ENCODE measurements around the gene ZNF467.

Gene ZNF467

GRCh38 chr7:149764481-149765398 is 8.6 kb downstream of the ZNF467 start:
- H3K4me1 ChIP-seq (ENCODE audit: control insufficient read depth, insufficient read depth, low read length): no peaks in the 10 kb centered on the region
- H3K4me2 ChIP-seq (ENCODE audit: low read length): no peak overlapping the region
- H3K27me3 ChIP-seq (ENCODE audit: control insufficient read depth, insufficient read depth, low read length): peaks cover 94% of the 10 kb centered on the region
- H3K36me3 ChIP-seq (ENCODE audit: insufficient read depth, low read length): no peaks in the 10 kb centered on the region
- H3K4me3 ChIP-seq (ENCODE audit: low read length): no peak overlapping the region
- no peaks in the 10 kb centered on the region for H3K9me3 ChIP-seq (replicated peaks; ENCODE audit: low read length)
- H3K9ac ChIP-seq (ENCODE audit: low read depth, low read length): no peak overlapping the region

- no peak overlapping the region for H3K4me2 ChIP-seq (ENCODE audit: low read length)
- peaks cover 90% of the 10 kb centered on the region for H3K27me3 ChIP-seq (ENCODE audit: control insufficient read depth, insufficient read depth, low read length)
- H3K4me1 ChIP-seq (ENCODE audit: control insufficient read depth, insufficient read depth, low read length): no peaks in the 10 kb centered on the region
- no peaks in the 10 kb centered on the region for H3K36me3 ChIP-seq (ENCODE audit: insufficient read depth, low read length)
- H3K9ac ChIP-seq (ENCODE audit: low read depth, low read length): no peak overlapping the region
- no peaks in the 10 kb centered on the region for H3K9me3 ChIP-seq (replicated peaks; ENCODE audit: low read length)
- no peak overlapping the region for H3K4me3 ChIP-seq (ENCODE audit: low read length)
These were observed 9.7 kb downstream of the ZNF467 start for GRCh38 chr7:149763563-149764240.

GRCh38 chr7:149762610-149763009 is 10.8 kb downstream of the ZNF467 start:
- Histone ChIP-seq H3K4me2 (ENCODE audit: low read length) (no peak overlapping the region), H3K9ac (ENCODE audit: low read depth, low read length) (no peak overlapping the region), H3K9me3 (replicated peaks; ENCODE audit: low read length) (no peaks in the 10 kb centered on the region), H3K36me3 (ENCODE audit: insufficient read depth, low read length) (no peaks in the 10 kb centered on the region), H3K4me1 (ENCODE audit: control insufficient read depth, insufficient read depth, low read length) (no peaks in the 10 kb centered on the region), H3K4me3 (ENCODE audit: low read length) (no peak overlapping the region), H3K27me3 (ENCODE audit: control insufficient read depth, insufficient read depth, low read length) (peaks cover 80% of the 10 kb centered on the region)

GRCh38 chr7:149762089-149762488 is 11.3 kb downstream of the ZNF467 start:
- peaks cover 77% of the 10 kb centered on the region for H3K27me3 ChIP-seq (ENCODE audit: control insufficient read depth, insufficient read depth, low read length)
- H3K4me2 ChIP-seq (ENCODE audit: low read length): no peak overlapping the region
- no peaks in the 10 kb centered on the region for H3K9me3 ChIP-seq (replicated peaks; ENCODE audit: low read length)
- no peaks in the 10 kb centered on the region for H3K4me1 ChIP-seq (ENCODE audit: control insufficient read depth, insufficient read depth, low read length)
- no peak overlapping the region for H3K4me3 ChIP-seq (ENCODE audit: low read length)
- H3K36me3 ChIP-seq (ENCODE audit: insufficient read depth, low read length): no peaks in the 10 kb centered on the region
- H3K9ac ChIP-seq (ENCODE audit: low read depth, low read length): no peak overlapping the region

- no peak overlapping the region for H3K9ac ChIP-seq (ENCODE audit: low read depth, low read length)
- no peak overlapping the region for H3K4me2 ChIP-seq (ENCODE audit: low read length)
- no peaks in the 10 kb centered on the region for H3K4me1 ChIP-seq (ENCODE audit: control insufficient read depth, insufficient read depth, low read length)
- H3K27me3 ChIP-seq (ENCODE audit: control insufficient read depth, insufficient read depth, low read length): peaks cover 75% of the 10 kb centered on the region
- H3K36me3 ChIP-seq (ENCODE audit: insufficient read depth, low read length): no peaks in the 10 kb centered on the region
- no peak overlapping the region for H3K4me3 ChIP-seq (ENCODE audit: low read length)
- no peaks in the 10 kb centered on the region for H3K9me3 ChIP-seq (replicated peaks; ENCODE audit: low read length)
These were observed 12.1 kb downstream of the ZNF467 start for GRCh38 chr7:149761307-149761706.

GRCh38 chr7:149760538-149760937 is 12.8 kb downstream of the ZNF467 start:
- Histone ChIP-seq H3K27me3 (ENCODE audit: control insufficient read depth, insufficient read depth, low read length) (peaks cover 73% of the 10 kb centered on the region), H3K4me2 (ENCODE audit: low read length) (no peak overlapping the region), H3K4me3 (ENCODE audit: low read length) (no peak overlapping the region), H3K9ac (ENCODE audit: low read depth, low read length) (no peak overlapping the region), H3K36me3 (ENCODE audit: insufficient read depth, low read length) (no peaks in the 10 kb centered on the region), H3K4me1 (ENCODE audit: control insufficient read depth, insufficient read depth, low read length) (no peaks in the 10 kb centered on the region), H3K9me3 (replicated peaks; ENCODE audit: low read length) (no peaks in the 10 kb centered on the region)

GRCh38 chr7:149759093-149759860 is 14.1 kb downstream of the ZNF467 start:
- Histone ChIP-seq H3K4me1 (ENCODE audit: control insufficient read depth, insufficient read depth, low read length) (no peaks in the 10 kb centered on the region), H3K27me3 (ENCODE audit: control insufficient read depth, insufficient read depth, low read length) (peaks cover 70% of the 10 kb centered on the region), H3K4me2 (ENCODE audit: low read length) (no peak overlapping the region), H3K36me3 (ENCODE audit: insufficient read depth, low read length) (no peaks in the 10 kb centered on the region), H3K4me3 (ENCODE audit: low read length) (no peak overlapping the region), H3K9me3 (replicated peaks; ENCODE audit: low read length) (no peaks in the 10 kb centered on the region), H3K9ac (ENCODE audit: low read depth, low read length) (no peak overlapping the region)

GRCh38 chr7:149753375-149754233 is 19.8 kb downstream of the ZNF467 start:
- Histone ChIP-seq H3K36me3 (ENCODE audit: insufficient read depth, low read length) (no peaks in the 10 kb centered on the region), H3K4me3 (ENCODE audit: low read length) (no peak overlapping the region), H3K4me1 (ENCODE audit: control insufficient read depth, insufficient read depth, low read length) (no peaks in the 10 kb centered on the region), H3K9ac (ENCODE audit: low read depth, low read length) (no peak overlapping the region), H3K27me3 (ENCODE audit: control insufficient read depth, insufficient read depth, low read length) (peaks cover 41% of the 10 kb centered on the region), H3K4me2 (ENCODE audit: low read length) (no peak overlapping the region), H3K9me3 (replicated peaks; ENCODE audit: low read length) (no peaks in the 10 kb centered on the region)

GRCh38 chr7:149752646-149753045 is 20.7 kb downstream of the ZNF467 start:
- no peaks in the 10 kb centered on the region for H3K9me3 ChIP-seq (replicated peaks; ENCODE audit: low read length)
- no peak overlapping the region for H3K4me3 ChIP-seq (ENCODE audit: low read length)
- no peaks in the 10 kb centered on the region for H3K4me1 ChIP-seq (ENCODE audit: control insufficient read depth, insufficient read depth, low read length)
- peaks cover 44% of the 10 kb centered on the region for H3K27me3 ChIP-seq (ENCODE audit: control insufficient read depth, insufficient read depth, low read length)
- no peak overlapping the region for H3K4me2 ChIP-seq (ENCODE audit: low read length)
- H3K9ac ChIP-seq (ENCODE audit: low read depth, low read length): no peak overlapping the region
- no peaks in the 10 kb centered on the region for H3K36me3 ChIP-seq (ENCODE audit: insufficient read depth, low read length)

- H3K4me2 ChIP-seq (ENCODE audit: low read length): no peak overlapping the region
- no peaks in the 10 kb centered on the region for H3K36me3 ChIP-seq (ENCODE audit: insufficient read depth, low read length)
- no peaks in the 10 kb centered on the region for H3K9me3 ChIP-seq (replicated peaks; ENCODE audit: low read length)
- H3K9ac ChIP-seq (ENCODE audit: low read depth, low read length): no peak overlapping the region
- H3K4me1 ChIP-seq (ENCODE audit: control insufficient read depth, insufficient read depth, low read length): no peaks in the 10 kb centered on the region
- H3K27me3 ChIP-seq (ENCODE audit: control insufficient read depth, insufficient read depth, low read length): peaks cover 44% of the 10 kb centered on the region
- H3K4me3 ChIP-seq (ENCODE audit: low read length): no peak overlapping the region
These were observed 22.2 kb downstream of the ZNF467 start for GRCh38 chr7:149751043-149751775.
